Neural cell (in vitro differentiated cells): ENCODE results near the gene MT1M. TPM values are rescaled to one million over a fixed set of nuclear protein-coding genes. Genes with fewer than 3 reads are reported as not detected.

Experiments
- H2AFZ ChIP-seq: fragments of 200-600, 300-800 bp; sonication (generic), shearing (Covaris generic); 2 replicates; pipeline ENCODE4 v1.6.0; 2014; ENCODE audit warnings: low read depth, mild to moderate bottlenecking, antibody characterized with exemption, low read length, moderate library complexity
- H3F3A ChIP-seq: fragments of 200-600 bp; shearing (Covaris generic); 2 replicates; pipeline ENCODE4 v1.6.1; 2016; ENCODE audit warnings: mild to moderate bottlenecking, moderate library complexity, mixed read lengths, antibody characterized with exemption, low read length; ENCODE audit not compliant: insufficient read depth, poor library complexity, severe bottlenecking
- H3K27ac ChIP-seq: fragments of 200-600, 300-800 bp; sonication (generic), shearing (Covaris generic); 2 replicates; pipeline ENCODE4 v1.5.1; 2014; ENCODE audit warnings: mild to moderate bottlenecking, low read length, moderate library complexity
- H3K27me3 ChIP-seq: fragments of 300-800, 200-600 bp; sonication (generic), shearing (Covaris generic); 2 replicates; pipeline ENCODE4 v1.6.0; 2014; ENCODE audit warnings: mild to moderate bottlenecking, low read depth, low read length, moderate library complexity; ENCODE audit not compliant: insufficient read depth
- H3K36me3 ChIP-seq: fragments of 300-800, 200-600 bp; sonication (generic), shearing (Covaris generic); 2 replicates; pipeline ENCODE4 v1.5.1; 2014; ENCODE audit warnings: mild to moderate bottlenecking, antibody characterized with exemption, low read length, moderate library complexity; ENCODE audit not compliant: insufficient read depth
- H3K4me2 ChIP-seq: fragments of 300-800, 200-600 bp; sonication (generic), shearing (Covaris generic); 2 replicates; pipeline ENCODE4 v1.6.0; 2014; ENCODE audit warnings: mild to moderate bottlenecking, low read length
- H3K4me3 ChIP-seq: fragments of 300-800, 200-600 bp; sonication (generic), shearing (Covaris generic); 2 replicates; pipeline ENCODE4 v1.5.1; 2014; ENCODE audit warnings: mild to moderate bottlenecking, low read length, moderate library complexity
- H3K79me2 ChIP-seq: fragments of 200-600 bp; shearing (Covaris generic); replicated peaks from 2 replicates; pipeline ENCODE4 v1.6.0; 2014; ENCODE audit warnings: mild to moderate bottlenecking, low read length, moderate library complexity; ENCODE audit not compliant: insufficient read depth
- H3K9ac ChIP-seq: fragments of 300-800, 200-600 bp; sonication (generic), shearing (Covaris generic); 2 replicates; pipeline ENCODE4 v1.6.1; 2016; ENCODE audit warnings: mild to moderate bottlenecking, low read length, mixed read lengths
- H3K9me2 ChIP-seq: fragments of 200-600 bp; shearing (Covaris generic); 2 replicates; pipeline ENCODE4 v1.6.1; 2016; ENCODE audit warnings: mild to moderate bottlenecking, low read length, mixed read lengths; ENCODE audit not compliant: insufficient read depth
- H3K9me3 ChIP-seq: fragments of 200-600, 300-800 bp; sonication (generic), shearing (Covaris generic); 2 replicates; pipeline ENCODE4 v1.6.1; 2016; ENCODE audit warnings: mild to moderate bottlenecking, mixed run types, low read length, moderate library complexity, mixed read lengths
- H4K20me1 ChIP-seq: fragments of 200-600 bp; shearing (Covaris generic); 2 replicates; pipeline ENCODE4 v1.6.1; 2016; ENCODE audit warnings: mild to moderate bottlenecking, mixed run types; ENCODE audit not compliant: insufficient read depth
- CTCF ChIP-seq: fragments of 450-650 bp; IDR thresholded peaks from 2 replicates; pipeline ENCODE4 v1.5.1; 2014; ENCODE audit warnings: antibody characterized with exemption, mild to moderate bottlenecking, moderate library complexity; ENCODE audit not compliant: poor library complexity, severe bottlenecking
- EP300 ChIP-seq: fragments of 450-650 bp; conservative IDR thresholded peaks from 2 replicates; pipeline ENCODE4 v1.6.1; 2014; ENCODE audit warnings: antibody characterized with exemption, mild to moderate bottlenecking, moderate library complexity; ENCODE audit not compliant: poor library complexity, severe bottlenecking
- EZH2 ChIP-seq: fragments of 200-600, 300-800 bp; shearing (Covaris generic), sonication (generic); IDR thresholded peaks from 2 replicates; pipeline ENCODE4 v1.6.1; 2014; ENCODE audit warnings: antibody characterized with exemption, low read length, borderline replicate concordance, mild to moderate bottlenecking; ENCODE audit not compliant: insufficient read depth, poor library complexity, severe bottlenecking
- MXI1 ChIP-seq: fragments of 450-650 bp; conservative IDR thresholded peaks from 2 replicates; pipeline ENCODE4 v1.6.1; 2014; ENCODE audit warnings: antibody characterized with exemption, mild to moderate bottlenecking; ENCODE audit not compliant: poor library complexity, severe bottlenecking
- POLR2AphosphoS5 ChIP-seq: IDR thresholded peaks from 2 replicates; pipeline ENCODE4 v1.6.1; 2012
- SMC3 ChIP-seq: fragments of 450-650 bp; conservative IDR thresholded peaks from 2 replicates; pipeline ENCODE4 v1.6.1; 2014; ENCODE audit warnings: antibody characterized with exemption, mild to moderate bottlenecking, moderate library complexity; ENCODE audit not compliant: poor library complexity
- TAF1 ChIP-seq: IDR thresholded peaks from 2 replicates; pipeline ENCODE4 v1.6.1; 2012; ENCODE audit warnings: low read depth
- polyA plus RNA-seq: library from polyadenylated mRNA; depleted of rRNA; stranded (reverse); fragments of >200 nt; gene quantifications from 2 replicates; pipeline ENCODE4 v1.2.3, GENCODE V29; 2014
- TF ChIP-seq, protein P1 (sequence below): IDR thresholded peaks from 2 replicates; pipeline ENCODE4 v1.6.1; 2012; ENCODE audit warnings: borderline replicate concordance

The MT1M gene
- polyA plus RNA-seq, 1 donor from 2014 or later, result not detected

DNA sequence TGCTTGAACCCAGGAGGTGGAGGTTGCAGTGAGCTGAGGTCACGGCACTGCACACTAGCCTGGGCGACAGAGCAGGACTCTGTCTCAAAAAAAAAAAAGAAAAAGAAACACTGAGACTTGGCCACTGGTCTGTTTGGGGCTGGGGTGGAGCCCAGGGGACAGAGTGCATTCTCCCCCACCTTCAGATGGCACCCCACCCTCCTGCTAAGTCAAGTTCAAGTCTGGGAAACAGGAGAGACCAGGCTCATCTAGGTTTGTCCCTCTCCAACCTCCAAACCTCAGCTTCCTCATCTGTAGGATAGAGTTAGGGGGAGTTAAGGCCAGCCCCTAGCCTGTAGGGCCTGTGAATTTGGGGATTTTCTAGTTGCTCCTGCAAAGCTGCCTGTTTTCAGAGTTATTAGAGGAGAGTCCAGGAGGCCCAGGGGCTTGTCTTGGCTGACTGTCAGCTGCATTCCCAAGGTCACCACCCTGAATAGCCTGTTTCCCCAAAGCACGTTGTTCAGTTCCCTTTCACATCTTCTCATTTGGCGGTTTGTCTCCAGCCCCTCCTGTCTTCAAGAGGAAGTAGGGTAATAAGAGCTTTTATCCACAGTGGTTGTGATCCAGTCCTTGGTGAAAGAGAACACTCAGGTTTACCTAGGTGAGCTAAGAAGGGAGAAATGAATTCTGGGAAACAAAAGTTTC is 40.9 kb upstream of the MT1M start:
- Histone ChIP-seq H3K4me2 (no peak overlapping the region), H3F3A (no peaks in the 10 kb centered on the region), H2AFZ (no peak overlapping the region), H3K27me3 (peaks cover 33% of the 10 kb centered on the region), H4K20me1 (no peaks in the 10 kb centered on the region), H3K79me2 (no peaks in the 10 kb centered on the region), H3K9me3 (no peaks in the 10 kb centered on the region), H3K27ac (no peak overlapping the region), H3K4me3 (no peak overlapping the region), H3K9me2 (no peaks in the 10 kb centered on the region), H3K9ac (no peak overlapping the region), H3K36me3 (no peaks in the 10 kb centered on the region)
- no peak for TF ChIP-seq EZH2
- TF ChIP-seq, protein P1, sequence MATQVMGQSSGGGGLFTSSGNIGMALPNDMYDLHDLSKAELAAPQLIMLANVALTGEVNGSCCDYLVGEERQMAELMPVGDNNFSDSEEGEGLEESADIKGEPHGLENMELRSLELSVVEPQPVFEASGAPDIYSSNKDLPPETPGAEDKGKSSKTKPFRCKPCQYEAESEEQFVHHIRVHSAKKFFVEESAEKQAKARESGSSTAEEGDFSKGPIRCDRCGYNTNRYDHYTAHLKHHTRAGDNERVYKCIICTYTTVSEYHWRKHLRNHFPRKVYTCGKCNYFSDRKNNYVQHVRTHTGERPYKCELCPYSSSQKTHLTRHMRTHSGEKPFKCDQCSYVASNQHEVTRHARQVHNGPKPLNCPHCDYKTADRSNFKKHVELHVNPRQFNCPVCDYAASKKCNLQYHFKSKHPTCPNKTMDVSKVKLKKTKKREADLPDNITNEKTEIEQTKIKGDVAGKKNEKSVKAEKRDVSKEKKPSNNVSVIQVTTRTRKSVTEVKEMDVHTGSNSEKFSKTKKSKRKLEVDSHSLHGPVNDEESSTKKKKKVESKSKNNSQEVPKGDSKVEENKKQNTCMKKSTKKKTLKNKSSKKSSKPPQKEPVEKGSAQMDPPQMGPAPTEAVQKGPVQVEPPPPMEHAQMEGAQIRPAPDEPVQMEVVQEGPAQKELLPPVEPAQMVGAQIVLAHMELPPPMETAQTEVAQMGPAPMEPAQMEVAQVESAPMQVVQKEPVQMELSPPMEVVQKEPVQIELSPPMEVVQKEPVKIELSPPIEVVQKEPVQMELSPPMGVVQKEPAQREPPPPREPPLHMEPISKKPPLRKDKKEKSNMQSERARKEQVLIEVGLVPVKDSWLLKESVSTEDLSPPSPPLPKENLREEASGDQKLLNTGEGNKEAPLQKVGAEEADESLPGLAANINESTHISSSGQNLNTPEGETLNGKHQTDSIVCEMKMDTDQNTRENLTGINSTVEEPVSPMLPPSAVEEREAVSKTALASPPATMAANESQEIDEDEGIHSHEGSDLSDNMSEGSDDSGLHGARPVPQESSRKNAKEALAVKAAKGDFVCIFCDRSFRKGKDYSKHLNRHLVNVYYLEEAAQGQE, result no peak
- TF ChIP-seq EP300, result no peak
- no peak for TF ChIP-seq TAF1
- no peak for TF ChIP-seq POLR2AphosphoS5
- TF ChIP-seq MXI1, result no peak
- TF ChIP-seq CTCF, result no peak
- no peak for TF ChIP-seq SMC3

DNA sequence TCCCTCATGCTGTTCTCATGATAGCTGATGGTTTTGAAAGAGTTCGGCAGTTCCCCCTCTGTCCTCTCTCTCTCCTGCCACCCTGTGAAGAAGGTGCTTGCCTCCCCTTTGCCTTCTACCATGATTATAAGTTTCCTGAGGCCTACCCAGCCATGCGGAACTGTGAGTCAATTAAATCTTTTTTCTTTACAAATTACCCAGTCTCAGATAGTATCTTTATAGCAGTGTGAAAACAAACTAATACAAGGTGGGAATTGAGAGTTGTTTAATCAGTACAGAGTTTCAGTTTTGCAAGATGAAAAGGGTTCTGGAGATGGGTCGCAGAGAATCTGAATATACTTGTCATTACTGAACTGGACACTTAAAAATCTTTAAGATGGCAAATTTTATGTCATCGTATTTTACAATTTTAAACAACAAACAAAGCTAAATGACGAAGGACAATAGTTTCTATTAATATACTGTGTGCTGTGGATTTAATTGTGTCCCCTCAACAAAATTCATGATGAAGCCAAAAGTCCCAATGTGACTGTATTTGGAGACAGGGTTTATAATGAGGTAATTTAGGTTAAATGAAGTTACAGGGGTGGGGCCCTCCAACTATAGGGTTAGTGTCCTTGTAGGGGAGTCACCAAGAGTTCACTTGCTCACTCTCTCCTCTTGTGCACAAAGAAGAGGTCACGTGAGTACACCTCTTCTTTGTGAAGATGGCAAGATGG is 38.7 kb upstream of the MT1M start:
- Histone ChIP-seq H3K27me3 (peaks cover 22% of the 10 kb centered on the region), H3K4me3 (no peak overlapping the region)

More for the DNA sequence above, 38.7 kb upstream of the MT1M start:
- Histone ChIP-seq H3K79me2 (no peaks in the 10 kb centered on the region), H4K20me1 (no peaks in the 10 kb centered on the region), H3K9me2 (no peaks in the 10 kb centered on the region), H3K36me3 (no peaks in the 10 kb centered on the region), H3K9me3 (no peaks in the 10 kb centered on the region), H3K9ac (no peak overlapping the region), H3K27ac (no peak overlapping the region), H3F3A (no peaks in the 10 kb centered on the region), H3K4me2 (no peak overlapping the region), H2AFZ (no peak overlapping the region)
- no peak for TF ChIP-seq TAF1
